Panc1 (cell line): ENCODE results near the gene IL21R.

Source experiments
- CTCF ChIP-seq: fragments of 450-650 bp; IDR thresholded peaks from 2 replicates; pipeline ENCODE4 v1.5.1; 2017; ENCODE audit warnings: mild to moderate bottlenecking
- POLR2AphosphoS5 ChIP-seq: IDR thresholded peaks from 2 replicates; pipeline ENCODE4 v1.6.1; 2012; ENCODE audit warnings: mild to moderate bottlenecking, low read depth, low read length, moderate library complexity
- REST ChIP-seq, 2 experiments: IDR thresholded peaks; 2 replicates each; pipeline ENCODE4 v1.6.1; 2011 to 2012; ENCODE audit warnings: low read depth in 2 of 2, control low read depth in 1 of 2, low read length in 1 of 2, mild to moderate bottlenecking in 1 of 2, moderate library complexity in 1 of 2; ENCODE audit not compliant: insufficient read depth in 1 of 2

- TF ChIP-seq POLR2AphosphoS5 (no peak), CTCF (no peak), REST (IDR thresholded peaks at IDR 0.05; ENCODE audit: insufficient read depth in 1 of 2, low read depth in 2 of 2, low read length in 1 of 2) (no peak)
Measured at GRCh38 chr16:27486344-27486743, 84.4 kb downstream of the IL21R start.
